ENCODE measurements around the gene KCNH8. TPM values are rescaled to one million over a fixed set of nuclear protein-coding genes. Genes with fewer than 3 reads are reported as not detected.
"Not testable (repeated sequence)": the region's sequence is repeated elsewhere in the genome, so short reads cannot be mapped to it uniquely, and the experiment has no call there.

KCNH8 gene
- total RNA-seq, 1 donor from 2014 or later = 0.14 TPM

DNA sequence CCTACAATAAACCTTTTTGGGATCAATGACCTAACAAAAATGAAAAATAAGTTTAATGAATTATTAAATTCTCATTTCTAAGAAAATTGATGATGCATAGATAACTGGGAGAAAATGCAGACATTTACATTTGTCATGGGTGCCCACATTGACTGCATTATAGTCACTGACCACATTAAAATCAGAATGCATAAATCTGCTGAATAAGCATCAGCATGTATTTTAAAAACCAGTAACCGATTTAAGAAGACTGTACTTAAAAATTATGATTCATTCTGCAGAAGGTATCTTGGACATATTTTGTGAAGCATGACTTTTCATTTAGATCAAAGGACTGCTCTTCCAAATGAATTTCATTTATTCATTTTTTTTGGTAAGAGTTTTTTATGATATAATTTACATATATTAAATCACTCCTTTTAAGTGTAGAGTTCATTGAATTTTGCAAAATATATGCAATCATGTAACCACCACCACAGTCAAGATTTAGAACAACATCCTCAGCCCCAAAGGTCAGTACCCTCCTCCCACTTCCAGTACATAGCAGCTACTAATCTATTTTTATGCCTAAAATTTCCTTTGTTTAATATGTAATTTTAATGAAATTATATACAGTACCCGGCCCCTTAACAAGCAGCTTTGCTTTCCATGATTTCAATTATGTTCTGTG is 11.8 kb downstream of the KCNH8 start:
- no peak for ATAC-seq

DNA sequence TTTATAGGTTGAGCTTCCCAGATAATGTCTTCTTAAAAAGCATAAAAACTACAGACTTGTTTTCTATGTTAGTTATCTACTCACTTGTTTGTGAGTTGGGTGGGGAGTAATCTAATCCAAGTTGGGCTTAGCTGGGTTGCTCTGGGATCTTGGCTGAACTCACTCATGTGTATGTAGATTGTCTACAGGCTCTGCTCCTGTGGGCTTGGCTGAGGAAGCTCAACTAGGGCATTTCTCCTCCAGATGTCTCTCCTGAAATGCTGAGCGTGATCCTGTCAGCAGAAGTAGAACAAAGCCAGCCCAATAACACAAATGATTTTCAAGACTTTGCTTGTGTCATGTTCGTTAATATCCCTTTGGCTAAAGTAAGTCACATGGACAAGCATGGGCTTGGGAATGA is 17.3 kb downstream of the KCNH8 start:
- intact Hi-C loops (cut with DNase I) = no loop called here
- DNase-seq (ENCODE audit: missing footprints) = no peak
- ATAC-seq = no peak

More for the DNA sequence above, 11.8 kb downstream of the KCNH8 start:
- DNase-seq (ENCODE audit: missing footprints) = no peak
- intact Hi-C loops (cut with DNase I) = no loop called here

DNA sequence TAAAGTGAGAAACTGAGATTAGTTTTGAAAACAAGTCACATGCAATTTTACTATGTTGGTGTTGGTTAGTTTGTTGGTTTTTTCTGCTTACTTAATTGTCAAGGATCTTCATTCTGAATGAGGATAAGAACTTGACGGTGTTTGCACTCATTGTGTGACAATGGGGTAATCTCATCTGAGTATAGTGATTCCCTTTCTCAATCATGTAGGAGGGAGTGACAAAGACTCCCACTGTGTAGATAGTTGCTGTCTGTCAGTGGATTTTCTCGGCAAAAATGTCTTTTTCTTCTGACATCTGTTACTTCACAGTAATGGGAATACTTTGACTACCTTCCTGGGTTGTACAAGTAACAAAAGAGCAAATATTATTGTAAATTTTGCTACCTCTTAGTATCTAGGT is 23.5 kb downstream of the KCNH8 start:
- ATAC-seq (no peak), DNase-seq (ENCODE audit: missing footprints) (no peak)
- intact Hi-C loops (cut with DNase I) = no loop called here

DNA sequence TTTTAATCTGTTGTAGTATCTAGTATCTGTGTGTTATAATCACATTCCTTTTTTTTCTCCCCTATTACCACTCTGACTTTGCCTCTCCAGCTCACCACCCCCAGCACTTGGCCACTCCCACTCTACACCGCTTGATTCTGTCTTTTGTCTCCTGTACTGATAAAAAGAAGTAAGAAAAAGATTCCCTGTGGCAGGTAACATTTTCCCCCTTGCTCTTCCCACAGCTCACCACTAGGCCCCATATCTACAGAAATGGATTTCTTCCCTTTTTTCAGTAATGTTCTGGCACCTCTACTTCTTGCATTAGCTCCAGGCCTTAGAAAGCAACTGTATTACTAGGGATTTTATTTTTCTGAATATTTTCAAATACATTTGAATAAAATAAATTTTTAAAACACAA is 25.6 kb downstream of the KCNH8 start:
- ATAC-seq (no peak), DNase-seq (ENCODE audit: missing footprints) (no peak)
- intact Hi-C loops (cut with DNase I) = no loop called here

DNA sequence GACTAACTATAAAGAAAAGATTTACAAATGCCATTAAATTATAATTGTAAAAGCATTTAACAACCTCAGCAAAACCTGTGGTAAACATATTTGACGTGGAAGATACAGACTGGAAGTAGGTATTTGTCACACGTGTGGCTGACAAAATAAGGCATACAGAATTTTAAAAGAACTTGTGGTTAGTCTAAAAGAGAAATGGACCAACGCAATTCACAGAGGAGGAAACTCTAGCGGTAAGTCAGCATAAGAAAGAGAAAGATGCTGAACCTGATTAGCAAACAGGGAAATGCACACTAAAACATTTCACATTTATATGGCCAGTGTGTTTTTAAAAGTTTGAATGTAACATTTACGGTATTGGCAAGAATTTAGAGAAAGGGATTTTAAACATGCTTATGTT is 35.3 kb downstream of the KCNH8 start:
- ATAC-seq (no peak), DNase-seq (ENCODE audit: missing footprints) (no peak)
- intact Hi-C loops (cut with DNase I) = no loop called here

DNA sequence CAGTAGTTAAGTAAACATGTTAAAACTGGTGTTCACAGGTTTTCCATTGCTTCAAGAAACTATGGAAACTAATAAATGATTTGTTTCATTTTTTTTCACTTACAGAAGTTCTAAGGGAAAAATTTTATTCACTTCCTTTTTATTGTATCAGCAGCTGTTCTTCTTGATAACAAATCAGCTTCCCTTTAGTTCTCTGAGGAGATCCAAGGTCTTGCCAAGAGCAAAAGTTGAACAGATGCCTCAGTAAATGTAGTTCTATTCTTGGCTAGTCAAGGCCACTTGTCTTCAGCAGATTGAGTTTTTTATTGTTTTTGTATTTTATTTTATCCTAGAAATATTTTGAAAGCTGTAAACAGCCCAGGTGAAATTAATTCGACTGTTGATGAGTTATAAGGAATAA is 41.8 kb downstream of the KCNH8 start:
- intact Hi-C loops (cut with DNase I) = no loop called here
- DNase-seq (ENCODE audit: missing footprints) (no peak), ATAC-seq (no peak)

DNA sequence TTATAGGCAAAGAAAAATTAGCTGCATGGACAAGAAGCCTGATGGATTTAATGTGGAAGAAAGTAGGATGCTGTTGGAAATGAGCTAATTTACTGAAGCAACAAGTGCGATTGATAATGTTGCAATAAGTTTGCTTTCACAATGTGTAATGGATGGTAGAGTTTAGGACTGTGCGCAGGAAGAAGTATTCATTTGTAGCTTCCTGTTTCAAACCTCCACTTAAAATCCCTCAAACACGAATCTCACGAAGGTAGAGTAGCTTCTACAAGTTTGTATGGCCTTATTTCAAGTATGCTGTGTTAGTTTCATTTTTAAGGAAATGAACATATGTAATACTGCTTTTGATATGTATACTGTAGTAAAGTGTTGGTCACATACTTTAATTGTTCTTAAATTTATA is 42.3 kb downstream of the KCNH8 start:
- ATAC-seq (no peak), DNase-seq (ENCODE audit: missing footprints) (no peak)
- intact Hi-C loops (cut with DNase I) = no loop called here

DNA sequence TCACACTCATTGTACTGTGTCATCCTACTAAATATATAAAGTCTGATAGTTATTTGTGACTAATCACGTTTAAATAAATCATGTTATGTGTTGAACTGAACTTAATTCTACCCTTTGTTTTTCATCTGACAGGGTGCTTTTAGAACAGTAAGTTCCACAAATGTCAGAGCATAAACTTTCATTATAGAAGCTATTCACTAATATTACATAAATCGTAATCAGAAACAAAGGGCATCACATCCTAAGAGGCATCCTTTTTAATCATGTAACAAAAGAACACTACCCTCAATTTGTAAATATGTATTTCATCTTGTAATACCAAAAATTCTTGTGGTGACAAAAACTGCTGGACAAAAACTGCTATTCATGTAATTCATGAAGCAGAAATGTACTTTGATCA is 50.8 kb downstream of the KCNH8 start:
- ATAC-seq (no peak), DNase-seq (ENCODE audit: missing footprints) (no peak)
- intact Hi-C loops (cut with DNase I) = no loop called here

DNA sequence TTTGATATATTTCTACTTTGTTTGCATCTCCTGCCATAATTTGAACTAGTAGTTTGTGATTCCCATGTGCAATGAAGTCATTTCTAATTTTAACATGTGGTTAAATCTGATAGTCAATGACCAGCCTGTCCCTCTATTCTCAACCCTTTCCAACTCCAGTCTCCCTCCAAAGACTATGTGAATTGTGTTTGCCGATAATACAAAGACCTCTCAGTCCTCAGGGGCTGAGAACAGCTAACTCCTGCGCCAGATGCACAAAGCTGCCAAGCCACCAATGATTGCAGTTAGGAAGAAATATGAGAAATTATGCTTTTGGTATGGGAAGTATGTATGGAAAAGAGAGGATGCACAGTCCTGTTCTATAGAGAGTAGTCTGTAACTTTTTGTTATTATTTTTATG is 54.0 kb downstream of the KCNH8 start:
- DNase-seq (ENCODE audit: missing footprints) (no peak), ATAC-seq (no peak)
- intact Hi-C loops (cut with DNase I) = no loop called here

DNA sequence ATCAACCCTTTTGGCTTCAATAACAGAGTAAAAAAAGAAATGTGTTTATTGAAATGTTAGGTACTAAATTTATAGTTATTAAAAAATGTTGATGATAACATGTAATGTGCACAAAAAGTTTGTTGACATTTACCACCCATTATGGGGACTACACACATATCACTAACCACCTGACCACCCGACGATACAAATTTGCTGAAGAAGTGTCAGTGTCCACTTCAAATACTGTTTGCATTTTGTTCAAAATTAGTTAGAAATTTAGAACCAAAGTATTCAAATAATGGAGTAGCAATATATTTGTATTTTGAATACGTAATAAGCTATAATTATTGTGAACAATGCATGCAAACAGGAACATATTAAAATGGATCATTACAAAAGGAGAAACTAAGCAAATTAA is 54.4 kb downstream of the KCNH8 start:
- no peak for ATAC-seq
- intact Hi-C loops (cut with DNase I) = no loop called here
- DNase-seq (ENCODE audit: missing footprints) = no peak

DNA sequence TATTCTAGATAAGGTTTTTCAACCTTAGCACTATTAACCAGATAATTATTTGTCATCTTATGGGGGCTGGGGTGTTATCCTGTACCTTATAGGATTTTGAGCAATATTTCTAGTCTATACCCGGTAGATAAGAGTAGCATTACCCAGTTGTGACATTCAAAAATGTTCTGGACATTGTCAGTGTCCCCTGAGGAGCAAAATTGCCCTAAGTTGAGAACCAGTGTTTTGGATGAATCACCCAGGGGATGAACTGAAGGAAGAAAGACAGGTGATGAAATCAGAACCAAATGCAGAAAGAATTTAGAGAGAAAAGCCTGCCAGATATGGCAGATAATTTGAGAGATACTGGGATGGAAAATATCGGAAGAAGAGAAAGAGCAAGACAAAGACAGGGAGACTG is 58.2 kb downstream of the KCNH8 start:
- ATAC-seq (no peak), DNase-seq (ENCODE audit: missing footprints) (no peak)
- intact Hi-C loops (cut with DNase I) = no loop called here

DNA sequence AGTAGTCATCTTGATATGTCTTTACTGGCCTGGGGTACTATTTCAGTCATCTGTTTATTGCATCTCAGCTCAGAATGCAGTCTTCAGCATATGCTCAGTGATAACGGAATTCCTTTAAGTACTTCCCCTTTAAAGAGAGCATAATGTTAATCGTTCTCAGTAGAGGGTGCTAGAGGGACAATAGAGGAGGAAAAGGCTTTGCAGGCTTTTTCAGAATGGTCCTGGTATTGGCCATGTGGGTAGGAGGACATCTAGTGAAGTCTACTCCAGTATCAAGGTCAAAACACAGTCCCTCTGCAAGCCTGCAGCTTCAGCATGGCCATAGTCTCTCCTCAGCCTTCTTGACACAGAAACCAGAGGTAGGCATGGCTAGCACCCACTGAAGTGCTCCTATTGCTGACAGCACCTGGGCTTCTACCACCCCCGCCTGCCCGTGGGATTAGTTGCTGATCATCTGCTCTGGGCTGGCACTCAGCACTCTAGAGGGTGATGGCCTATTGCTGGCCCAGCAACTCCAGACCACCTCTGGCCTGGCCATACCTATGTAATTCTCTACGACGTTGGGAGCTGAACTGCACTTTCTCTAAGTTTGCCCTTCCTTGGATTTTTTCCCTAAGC is 65.4 kb downstream of the KCNH8 start:
- intact Hi-C loops (cut with DNase I) = no loop called here
- ATAC-seq (no peak), DNase-seq (ENCODE audit: missing footprints) (no peak)

DNA sequence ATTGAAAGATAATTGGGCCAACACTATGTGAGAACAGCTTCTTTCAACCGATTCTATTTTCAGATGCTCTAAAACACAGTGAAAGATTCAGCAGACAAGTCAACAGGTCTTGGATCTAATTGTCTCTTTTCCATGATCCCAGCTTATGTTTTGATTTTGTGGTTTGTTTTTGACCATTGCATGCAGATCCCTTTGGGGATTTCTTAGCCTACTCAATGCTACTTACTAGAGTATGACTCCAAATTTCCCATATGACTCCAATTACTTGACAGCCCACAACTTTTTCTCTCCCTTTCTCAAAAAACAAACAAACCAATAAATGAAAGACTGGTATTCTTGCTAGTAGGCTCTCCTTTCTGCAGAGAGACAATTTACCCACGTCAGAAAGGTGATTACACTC is 67.1 kb downstream of the KCNH8 start:
- no peak for ATAC-seq

DNA sequence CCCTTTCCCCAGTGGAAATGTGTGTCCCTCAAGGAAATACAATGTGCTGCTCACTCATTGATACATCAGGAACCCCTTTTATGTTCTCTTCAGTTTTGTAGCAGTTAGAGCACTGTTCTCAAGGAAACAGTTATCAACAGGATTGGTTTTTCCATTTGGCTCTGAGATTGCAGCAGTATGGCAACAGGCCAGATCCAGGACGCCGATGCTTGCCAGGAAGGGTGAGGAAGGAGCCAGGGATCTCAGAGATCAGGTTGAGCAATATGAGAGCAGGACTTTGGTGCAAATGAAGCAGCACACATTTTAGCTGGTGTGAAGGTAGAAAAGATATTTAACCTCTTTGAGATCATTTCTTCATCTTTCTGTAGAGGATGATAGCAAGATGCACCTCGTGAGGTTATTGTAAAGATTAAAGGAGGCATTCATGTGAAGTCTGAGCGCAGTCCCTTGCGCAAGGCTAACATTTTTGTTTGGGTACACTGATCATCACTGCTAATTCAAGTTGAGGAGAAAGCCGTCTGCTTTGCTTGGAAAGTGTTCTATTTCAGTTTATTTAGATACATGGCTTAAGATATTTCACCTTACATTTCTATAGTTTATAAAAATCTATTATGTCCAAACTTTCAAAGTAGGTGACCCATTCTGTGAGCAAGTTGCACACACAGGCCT is 68.5 kb downstream of the KCNH8 start:
- intact Hi-C loops (cut with DNase I) = no loop called here
- DNase-seq (ENCODE audit: missing footprints) = no peak
- peak; percentile 70 for ATAC-seq

More for the DNA sequence above, 67.1 kb downstream of the KCNH8 start:
- no peak for DNase-seq (ENCODE audit: missing footprints)
- intact Hi-C loops (cut with DNase I) = no loop called here

DNA sequence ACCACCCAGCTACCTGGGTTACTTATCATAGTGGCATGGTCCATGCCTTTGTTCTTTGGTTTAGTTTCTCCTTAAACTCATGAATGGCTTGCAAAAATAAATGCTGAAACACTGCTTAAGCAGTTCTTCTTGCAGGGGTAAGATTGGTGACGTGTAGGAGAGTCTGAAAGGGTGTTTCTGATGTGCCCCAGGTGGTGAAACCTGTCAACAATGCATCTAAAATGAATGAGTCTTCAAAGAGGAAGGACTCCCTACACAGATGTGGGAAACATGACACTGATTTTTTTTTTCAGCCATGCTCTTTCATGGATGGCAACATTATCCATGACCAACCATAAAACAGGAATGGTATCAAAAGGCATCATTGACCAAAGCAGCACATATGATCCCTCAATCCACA is 72.0 kb downstream of the KCNH8 start:
- intact Hi-C loops (cut with DNase I) = no loop called here
- no peak for ATAC-seq
- DNase-seq (ENCODE audit: missing footprints) = no peak

DNA sequence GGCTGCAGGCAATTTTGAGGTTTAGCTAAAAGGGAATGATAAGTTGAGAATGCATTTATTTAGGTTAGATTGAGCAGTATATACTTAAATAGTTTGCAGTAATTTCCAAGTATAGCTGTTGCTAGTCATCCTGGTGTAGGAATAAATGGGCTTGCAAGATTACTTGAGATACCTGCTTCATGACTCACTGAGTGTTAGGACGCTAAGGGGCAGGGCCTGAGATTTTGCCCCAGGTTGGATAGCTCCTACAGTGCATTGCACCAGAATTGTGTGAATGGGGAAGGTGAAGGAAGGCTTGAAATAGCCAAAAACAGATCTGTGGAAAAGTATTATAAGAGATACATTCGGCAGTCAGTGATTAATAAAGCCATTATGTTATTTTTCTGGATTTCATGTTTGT is 72.8 kb downstream of the KCNH8 start:
- DNase-seq (ENCODE audit: missing footprints) (no peak), ATAC-seq (no peak)
- intact Hi-C loops (cut with DNase I) = no loop called here

DNA sequence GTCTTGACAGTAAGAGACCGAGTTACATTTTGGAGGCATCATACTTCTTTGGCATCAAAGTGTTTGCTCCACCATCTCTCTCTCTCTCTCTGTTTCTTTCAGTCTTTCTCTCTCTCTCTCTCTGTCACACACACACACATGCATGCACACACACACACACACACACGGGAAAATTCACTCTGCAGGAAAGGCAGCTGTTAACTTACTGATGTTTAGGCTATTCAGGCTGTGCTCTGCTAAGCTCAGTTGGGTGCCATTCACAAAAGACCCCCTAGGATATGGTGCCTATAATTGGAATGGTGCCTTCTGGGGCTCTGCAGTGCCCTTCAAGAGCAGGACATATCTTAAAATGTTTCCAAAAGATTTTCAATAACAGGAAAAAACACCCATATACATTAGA is 78.2 kb downstream of the KCNH8 start:
- DNase-seq (ENCODE audit: missing footprints) = no peak
- no peak for ATAC-seq
- intact Hi-C loops (cut with DNase I) = no loop called here

DNA sequence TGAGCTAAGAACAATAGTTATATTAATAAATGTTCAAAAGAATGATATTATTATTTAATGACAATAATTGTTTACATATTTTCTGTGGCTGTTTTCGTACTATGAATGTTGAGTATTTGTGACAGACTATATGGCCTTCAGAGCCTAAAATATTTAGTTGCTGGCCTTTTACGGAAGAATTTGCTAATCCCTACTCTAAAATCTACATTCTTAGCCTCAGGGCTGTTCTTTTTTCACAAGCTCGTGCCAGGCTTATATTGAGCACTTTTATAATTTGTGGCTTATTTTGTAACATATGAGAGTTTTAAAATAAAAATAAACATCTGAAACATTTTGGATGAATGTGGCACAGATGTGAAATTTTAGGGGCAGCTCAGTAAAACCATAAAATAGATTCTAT is 79.9 kb downstream of the KCNH8 start:
- intact Hi-C loops (cut with DNase I) = no loop called here
- DNase-seq (ENCODE audit: missing footprints) (no peak), ATAC-seq (no peak)

DNA sequence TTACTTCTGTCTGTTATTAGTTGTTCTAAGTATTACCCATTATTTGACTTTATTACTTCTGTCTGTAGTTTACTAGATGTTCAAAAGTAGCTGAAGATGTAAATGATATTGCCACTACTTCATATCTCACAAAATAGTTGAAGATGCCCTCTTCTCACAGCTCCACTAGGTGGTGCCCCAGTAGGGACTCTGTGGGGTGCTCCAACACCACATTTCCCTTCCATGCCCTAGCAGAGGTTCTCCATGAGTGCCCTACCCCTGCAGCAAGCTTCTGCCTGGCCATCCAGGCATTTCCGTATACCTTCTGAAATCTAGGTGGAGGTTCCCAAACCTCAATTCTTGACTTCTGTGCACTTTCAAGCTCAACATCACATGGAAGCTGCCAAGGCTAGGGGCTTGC is 80.8 kb downstream of the KCNH8 start:
- ATAC-seq (no peak), DNase-seq (ENCODE audit: missing footprints) (no peak)
- intact Hi-C loops (cut with DNase I) = no loop called here

DNA sequence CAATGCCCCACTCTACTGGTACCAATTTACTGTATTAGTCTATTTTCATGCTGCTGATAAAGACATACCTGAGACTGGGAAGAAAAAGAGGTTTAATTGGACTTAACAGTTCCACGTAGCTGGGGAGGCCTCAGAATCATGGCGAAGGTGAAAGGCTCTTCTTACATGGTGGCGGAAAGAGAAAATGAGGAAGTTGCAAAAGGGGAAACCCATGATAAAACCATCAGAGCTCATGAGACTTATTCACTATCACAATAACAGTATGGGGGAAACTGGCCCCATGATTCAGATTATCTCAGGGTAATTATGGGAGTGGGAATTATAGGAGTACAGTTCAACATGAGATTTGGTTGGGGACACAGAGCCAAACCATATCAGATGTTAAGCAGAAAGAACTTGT is 81.6 kb downstream of the KCNH8 start:
- ATAC-seq; intact Hi-C loops (cut with DNase I); DNase-seq (ENCODE audit: missing footprints): not testable (repeated sequence)

Measured in Right ventricle myocardium inferior (tissue), 1 donor.